ENCODE measurements around the gene PIP5K1B. TPM values are rescaled to one million over a fixed set of nuclear protein-coding genes. Genes with fewer than 3 reads are reported as not detected.
A peak's percentile ranks its signal among the peaks of the same experiment; 100 is the strongest.

PIP5K1B gene
- total RNA-seq, 1 experiment from 2014 or later, result not detected

GRCh38 chr9:69035438-69036308 lies 330.6 kb downstream of the PIP5K1B start, which contains the start of gene FXN:
Gene FXN, plus strand, starts transcription at chr9:69035752. Its CDS starts 31 bp downstream, at chr9:69035783.
- Histone ChIP-seq H3K4me3 (ENCODE audit: low read length) (peak within 1 kb of the TSS; percentile 96), H3K4me1 (ENCODE audit: insufficient read depth, low read length) (peaks cover 6% of the 10 kb centered on the region; the same call in 1 of the 2 replicates), H3K4me2 (ENCODE audit: low read length) (peak within 1 kb of the TSS; percentile 92), H3K9me3 (ENCODE audit: low read length) (no peaks in the 10 kb centered on the region), H4K20me1 (ENCODE audit: low read length) (no peaks in the 10 kb centered on the region), H3K9ac (ENCODE audit: low read length) (peak within 1 kb of the TSS; percentile 88), H3K27ac (ENCODE audit: low read length) (peak within 1 kb of the TSS; percentile 22), H3K79me2 (ENCODE audit: low read length) (peaks cover 41% of the 10 kb centered on the region), H2AFZ (ENCODE audit: low read length) (peak within 1 kb of the TSS; percentile 90), H3K36me3 (ENCODE audit: low read depth, low read length) (no peaks in the 10 kb centered on the region), H3F3A (ENCODE audit: low read length, unreplicated experiment) (no peaks in the 10 kb centered on the region), H3K27me3 (ENCODE audit: low read length) (no peaks in the 10 kb centered on the region), H3K9me2 (replicated peaks; ENCODE audit: low read length) (no peaks in the 10 kb centered on the region)
- DNase-seq, result peak; percentile 75
- ChIA-PET POLR2A (ENCODE audit: unreplicated experiment) (no interaction called here), CTCF (interaction anchor here (0.6 to 1.4 kb wide), 3 partner anchors 158 to 437 kb away, joined by 5 to 15 read pairs (median 5); no protein-coding TSS in a partner anchor)
- peak; percentile 95 for ATAC-seq
- TF ChIP-seq CTCF (conservative IDR thresholded peaks at IDR 0.05; ENCODE audit: low read depth, low read length) (peak; percentile 87), EZH2 (IDR thresholded peaks at IDR 0.05; ENCODE audit: low read length, unreplicated experiment) (no peak), EZH2phosphoT487 (IDR thresholded peaks at IDR 0.05; ENCODE audit: borderline replicate concordance, low read length) (0 out of 2 replicates have a peak, but pooled peaks have one; percentile 49)
- intact Hi-C loops (cut with micrococcal nuclease), result loop anchor here (1.0 kb wide), 1 partner anchor 158 kb away; no protein-coding TSS in a partner anchor
- no TSS peak for BruUV-seq (replicated peaks)

- no peaks in the 10 kb centered on the region for H3F3A ChIP-seq (ENCODE audit: low read length, unreplicated experiment)
- TF ChIP-seq EZH2 (IDR thresholded peaks at IDR 0.05; ENCODE audit: low read length, unreplicated experiment) (no peak), EZH2phosphoT487 (IDR thresholded peaks at IDR 0.05; ENCODE audit: borderline replicate concordance, low read length) (no peak), CTCF (conservative IDR thresholded peaks at IDR 0.05; ENCODE audit: low read depth, low read length) (no peak)
- H3K4me2 ChIP-seq (ENCODE audit: low read length), result peak overlapping the region; percentile 92
- H4K20me1 ChIP-seq (ENCODE audit: low read length), result no peaks in the 10 kb centered on the region
- DNase-seq, result peak; percentile 3
- H3K9ac ChIP-seq (ENCODE audit: low read length), result peak overlapping the region; percentile 88
- intact Hi-C loops (cut with micrococcal nuclease), result no loop called here
- H3K27me3 ChIP-seq (ENCODE audit: low read length), result no peaks in the 10 kb centered on the region
- peak overlapping the region; percentile 96 for H3K4me3 ChIP-seq (ENCODE audit: low read length)
- H3K4me1 ChIP-seq (ENCODE audit: insufficient read depth, low read length), result peaks cover 6% of the 10 kb centered on the region; the same call in 1 of the 2 replicates
- peak overlapping the region; percentile 22 for H3K27ac ChIP-seq (ENCODE audit: low read length)
- no peaks in the 10 kb centered on the region for H3K36me3 ChIP-seq (ENCODE audit: low read depth, low read length)
- H3K79me2 ChIP-seq (ENCODE audit: low read length), result peaks cover 48% of the 10 kb centered on the region
- CTCF ChIA-PET, result interaction anchor here (0.6 to 1.4 kb wide), 3 partner anchors 157 to 437 kb away, joined by 5 to 15 read pairs (median 5); no protein-coding TSS in a partner anchor
- no peaks in the 10 kb centered on the region for H3K9me2 ChIP-seq (replicated peaks; ENCODE audit: low read length)
- peak overlapping the region; percentile 90 for H2AFZ ChIP-seq (ENCODE audit: low read length)
- ATAC-seq, result peak; percentile 4
- BruUV-seq (replicated peaks), result TSS peak; percentile 80
- no peaks in the 10 kb centered on the region for H3K9me3 ChIP-seq (ENCODE audit: low read length)
- POLR2A ChIA-PET (ENCODE audit: unreplicated experiment), result no interaction called here
These were observed 331.3 kb downstream of the PIP5K1B start for GRCh38 chr9:69036309-69036708.

All from PC-3 (cell line).